Mesendoderm (in vitro differentiated cells): ENCODE results near the gene RXRA.

Experiments
- DNase-seq: peaks from one replicate; pipeline ENCODE4 v3.0.0; 2013
- H2AK5ac ChIP-seq: 2 replicates; pipeline ENCODE4 v1.6.1; 2013; ENCODE audit warnings: low read length, inconsistent platforms
- H2BK120ac ChIP-seq: 2 replicates; pipeline ENCODE4 v1.6.1; 2013; ENCODE audit warnings: low read depth, mild to moderate bottlenecking, low read length, moderate library complexity, mixed read lengths
- H2BK15ac ChIP-seq: replicated peaks from 2 replicates; pipeline ENCODE4 v1.6.1; 2013; ENCODE audit warnings: low read depth, mild to moderate bottlenecking, moderate library complexity
- H2BK5ac ChIP-seq: 2 replicates; pipeline ENCODE4 v1.6.1; 2013; ENCODE audit warnings: low read length, inconsistent platforms
- H3K18ac ChIP-seq: 2 replicates; pipeline ENCODE4 v1.6.1; 2013; ENCODE audit warnings: mild to moderate bottlenecking, low read length, mixed read lengths
- H3K23ac ChIP-seq: one replicate; pipeline ENCODE4 v1.6.1; 2013; ENCODE audit warnings: low read length
- H3K27ac ChIP-seq: 2 replicates; pipeline ENCODE4 v1.5.1; 2013; ENCODE audit warnings: low read depth, mild to moderate bottlenecking, inconsistent platforms, low read length, moderate library complexity
- H3K27me3 ChIP-seq: 2 replicates; pipeline ENCODE4 v1.6.1; 2013; ENCODE audit warnings: low read length, control low read depth, mild to moderate bottlenecking, inconsistent platforms; ENCODE audit not compliant: insufficient read depth, poor library complexity
- H3K36me3 ChIP-seq: 2 replicates; pipeline ENCODE4 v1.6.1; 2013; ENCODE audit warnings: low read length, inconsistent platforms; ENCODE audit not compliant: control insufficient read depth, insufficient read depth
- H3K4ac ChIP-seq: one replicate; pipeline ENCODE4 v1.6.1; 2013; ENCODE audit warnings: low read depth, mild to moderate bottlenecking, low read length, moderate library complexity
- H3K4me1 ChIP-seq: 2 replicates; pipeline ENCODE4 v1.6.1; 2013; ENCODE audit warnings: low read depth, low read length, inconsistent platforms; ENCODE audit not compliant: control insufficient read depth
- H3K4me2 ChIP-seq: 2 replicates; pipeline ENCODE4 v1.6.1; 2013; ENCODE audit warnings: low read length
- H3K4me3 ChIP-seq: 2 replicates; pipeline ENCODE4 v1.5.1; 2013; ENCODE audit warnings: mild to moderate bottlenecking, low read length
- H3K56ac ChIP-seq: one replicate; pipeline ENCODE4 v1.6.1; 2013; ENCODE audit warnings: low read length
- H3K79me1 ChIP-seq: 2 replicates; pipeline ENCODE4 v1.6.1; 2013; ENCODE audit warnings: low read length, inconsistent platforms
- H3K79me2 ChIP-seq: 2 replicates; pipeline ENCODE4 v1.6.1; 2013; ENCODE audit warnings: mild to moderate bottlenecking, low read length; ENCODE audit not compliant: control insufficient read depth, insufficient read depth
- H3K9ac ChIP-seq: 2 replicates; pipeline ENCODE4 v1.6.1; 2013; ENCODE audit warnings: low read length, inconsistent platforms
- H4K5ac ChIP-seq: one replicate; pipeline ENCODE4 v1.6.1; 2013; ENCODE audit warnings: low read length
- H4K8ac ChIP-seq: one replicate; pipeline ENCODE4 v1.6.1; 2013; ENCODE audit warnings: low read depth, mild to moderate bottlenecking, control low read depth, low read length, moderate library complexity
- WGBS: extraction: QIAGEN DNeasy Blood & Tissue Kit; methylation state at CpG from one replicate; pipeline ENCODE4 v1.1.7; 2013; ENCODE audit warnings: low lambda C conversion rate, missing lambda C conversion rate; ENCODE audit not compliant: insufficient coverage; ENCODE audit errors: extremely low coverage; 5-methylcytosine and 5-hydroxymethylcytosine counted together

The RXRA gene

DNA sequence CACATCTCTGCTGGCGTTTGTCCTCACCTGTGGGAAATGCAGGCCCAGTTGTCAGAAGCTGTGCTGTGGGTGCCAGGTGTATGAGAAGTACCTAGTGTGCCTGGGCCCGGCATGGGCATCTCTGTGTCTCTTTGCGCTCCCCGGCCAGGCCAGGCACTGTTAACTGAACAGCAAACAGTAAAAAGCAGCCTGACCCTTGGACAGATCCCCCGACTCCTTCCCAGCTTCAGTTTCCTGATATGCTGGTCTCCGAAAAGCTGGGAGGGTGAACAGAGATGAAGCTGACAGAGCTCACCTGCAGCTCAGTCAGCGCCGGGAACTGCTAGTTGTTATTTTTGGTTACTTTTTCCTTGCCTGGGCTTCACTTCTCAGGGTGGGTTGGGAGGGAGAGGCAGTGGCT lies 28.9 kb downstream of the RXRA start:
- Histone ChIP-seq H2BK5ac (no peak overlapping the region), H3K4me1 (no peaks in the 10 kb centered on the region), H3K27ac (no peak overlapping the region), H2BK15ac (no peak overlapping the region), H3K9ac (no peak overlapping the region), H3K23ac (no peak overlapping the region), H4K5ac (no peak overlapping the region), H3K79me2 (peaks cover 11% of the 10 kb centered on the region), H2BK120ac (no peak overlapping the region), H3K4me2 (no peak overlapping the region), H2AK5ac (no peak overlapping the region), H3K4ac (no peak overlapping the region), H3K36me3 (no peaks in the 10 kb centered on the region), H3K56ac (no peak overlapping the region), H3K18ac (no peak overlapping the region), H3K4me3 (no peak overlapping the region), H4K8ac (no peak overlapping the region), H3K79me1 (peaks cover 20% of the 10 kb centered on the region), H3K27me3 (no peaks in the 10 kb centered on the region)
- no peak for DNase-seq
- no CpG with 5 or more reads among the region's 8 CpGs for WGBS

DNA sequence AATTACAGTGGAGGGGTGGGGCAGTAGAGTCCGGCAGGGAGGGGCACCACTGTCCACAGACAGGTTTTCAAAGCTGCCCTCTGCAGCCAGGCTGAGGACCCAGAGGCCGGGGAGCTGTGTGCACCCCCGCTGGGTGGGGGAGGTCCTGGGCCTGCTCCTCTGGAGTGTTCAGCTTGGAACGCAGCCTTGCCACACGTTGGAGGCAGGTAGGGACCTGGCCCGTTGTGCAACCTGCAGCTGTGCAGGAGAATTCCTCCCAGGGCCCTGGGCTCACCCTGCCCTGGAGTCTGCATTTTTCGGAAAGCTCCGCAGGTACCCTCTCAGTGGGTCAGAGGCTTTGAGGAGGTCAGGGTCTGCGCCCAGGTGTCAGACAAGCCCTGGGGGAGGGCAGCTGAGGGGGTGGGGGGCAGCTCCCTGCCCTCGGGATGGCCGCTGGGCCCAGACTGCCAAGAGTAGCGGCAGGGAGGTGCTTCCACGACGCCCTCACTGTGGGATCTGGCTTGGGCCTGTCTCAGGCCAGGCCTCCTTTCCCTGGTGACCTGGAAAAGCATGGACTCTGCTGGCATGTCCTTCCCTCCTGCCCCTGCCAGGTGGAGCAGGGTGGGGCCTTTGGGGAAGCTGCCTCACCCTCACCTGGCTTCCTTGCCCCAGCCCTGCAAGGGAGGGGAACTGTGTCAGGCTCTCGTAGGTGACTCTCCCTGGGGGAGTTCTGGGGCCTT lies 29.5 kb downstream of the RXRA start:
- no peak overlapping the region for H4K5ac ChIP-seq
- H2BK120ac ChIP-seq, result no peak overlapping the region
- no peak overlapping the region for H3K27ac ChIP-seq
- H2BK15ac ChIP-seq, result no peak overlapping the region
- no peak for DNase-seq
- H4K8ac ChIP-seq, result no peak overlapping the region
- H3K23ac ChIP-seq, result no peak overlapping the region
- H3K27me3 ChIP-seq, result no peaks in the 10 kb centered on the region
- H2AK5ac ChIP-seq, result no peak overlapping the region
- no peaks in the 10 kb centered on the region for H3K36me3 ChIP-seq
- no peak overlapping the region for H3K4ac ChIP-seq
- H3K9ac ChIP-seq, result no peak overlapping the region
- no peak overlapping the region for H2BK5ac ChIP-seq
- peaks cover 11% of the 10 kb centered on the region for H3K79me2 ChIP-seq
- no CpG with 5 or more reads among the region's 15 CpGs for WGBS
- H3K56ac ChIP-seq, result no peak overlapping the region
- H3K4me2 ChIP-seq, result no peak overlapping the region
- no peak overlapping the region for H3K4me3 ChIP-seq
- H3K79me1 ChIP-seq, result peaks cover 18% of the 10 kb centered on the region
- H3K4me1 ChIP-seq, result no peaks in the 10 kb centered on the region
- H3K18ac ChIP-seq, result no peak overlapping the region

DNA sequence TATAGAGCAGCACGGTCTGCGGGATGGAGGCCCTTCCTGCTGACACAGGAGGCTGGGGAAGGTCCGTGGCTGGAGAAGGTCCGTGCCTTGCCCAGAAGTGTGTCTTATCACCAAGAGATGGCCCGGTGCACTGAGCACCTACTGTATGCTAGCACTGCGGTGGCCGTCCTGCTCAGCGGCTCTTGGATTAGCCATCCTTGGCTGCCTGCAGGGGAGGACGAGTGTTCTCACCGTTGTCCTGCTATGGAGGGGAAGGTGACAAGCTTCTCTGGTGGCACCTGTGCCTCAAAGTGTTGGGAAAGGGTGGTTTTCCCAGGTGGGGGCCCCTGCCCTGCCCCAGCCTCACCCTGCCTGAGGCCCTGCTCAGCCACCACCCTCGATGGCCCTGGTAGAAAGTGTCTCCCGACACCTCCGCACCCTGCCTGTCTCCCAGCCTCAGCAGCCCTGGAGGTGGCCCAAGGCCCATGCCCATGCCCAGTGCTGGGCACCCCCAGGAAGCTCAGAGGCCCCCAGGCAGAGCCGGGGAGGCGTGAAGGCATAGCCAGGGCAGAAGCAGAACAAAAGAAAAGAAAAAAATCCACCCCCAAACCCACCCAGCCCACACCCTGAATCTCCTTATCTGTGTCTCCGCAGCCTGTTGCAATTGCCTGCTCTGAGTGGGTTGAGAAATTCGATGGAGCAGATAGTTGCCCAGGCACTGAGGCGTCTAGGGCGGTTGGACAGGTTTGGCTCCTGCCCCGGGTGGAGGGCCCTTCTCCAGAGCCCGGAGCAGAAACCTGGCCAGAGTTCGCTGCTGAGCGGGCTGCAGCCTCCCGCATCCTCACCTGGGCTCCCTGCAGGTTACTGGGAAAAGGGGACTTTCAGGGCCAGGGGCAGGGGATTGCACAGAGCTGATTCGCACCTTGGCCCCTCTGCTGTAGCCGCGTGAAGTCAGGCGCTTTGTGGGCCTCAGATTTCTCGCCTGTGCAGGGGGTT lies 30.5 kb downstream of the RXRA start:
- Histone ChIP-seq H3K9ac (no peak overlapping the region), H3K79me1 (peaks cover 15% of the 10 kb centered on the region), H3K36me3 (no peaks in the 10 kb centered on the region), H4K5ac (no peak overlapping the region), H3K4me3 (no peak overlapping the region), H2BK120ac (no peak overlapping the region), H3K27ac (no peak overlapping the region), H3K56ac (no peak overlapping the region), H3K4ac (no peak overlapping the region), H3K18ac (no peak overlapping the region), H2AK5ac (no peak overlapping the region), H3K4me2 (no peak overlapping the region), H3K79me2 (peaks cover 11% of the 10 kb centered on the region), H3K4me1 (no peaks in the 10 kb centered on the region), H2BK5ac (no peak overlapping the region), H3K23ac (no peak overlapping the region), H4K8ac (no peak overlapping the region), H3K27me3 (no peaks in the 10 kb centered on the region), H2BK15ac (no peak overlapping the region)
- no peak for DNase-seq
- no CpG with 5 or more reads among the region's 29 CpGs for WGBS

DNA sequence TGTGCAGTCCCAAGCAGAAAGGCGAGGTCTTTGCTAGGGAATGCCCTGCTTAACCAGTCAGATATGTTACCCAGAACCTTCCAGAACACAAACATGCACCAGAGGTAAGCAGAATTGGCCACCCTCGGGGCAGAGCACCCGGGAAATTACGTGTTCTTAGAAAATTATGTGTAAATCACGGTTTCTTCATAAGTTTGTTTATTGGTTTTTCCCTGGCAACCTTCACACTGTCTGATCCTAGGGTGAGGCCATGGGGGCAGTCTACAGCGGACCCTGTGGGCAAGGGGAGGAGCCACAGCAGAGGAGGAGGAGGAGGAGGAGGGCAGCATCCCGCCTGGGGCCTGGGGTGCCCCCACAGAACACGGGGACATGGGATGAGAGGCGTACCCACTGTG lies 31.4 kb downstream of the RXRA start:
- H3K36me3 ChIP-seq, result no peaks in the 10 kb centered on the region
- H3K4ac ChIP-seq, result no peak overlapping the region
- no peaks in the 10 kb centered on the region for H3K4me1 ChIP-seq
- no CpG with 5 or more reads among the region's 9 CpGs for WGBS
- H3K79me1 ChIP-seq, result peaks cover 14% of the 10 kb centered on the region
- H3K18ac ChIP-seq, result no peak overlapping the region
- H2BK15ac ChIP-seq, result no peak overlapping the region
- H3K27ac ChIP-seq, result no peak overlapping the region
- no peak overlapping the region for H2AK5ac ChIP-seq
- H2BK120ac ChIP-seq, result no peak overlapping the region
- H3K27me3 ChIP-seq, result no peaks in the 10 kb centered on the region
- H3K4me2 ChIP-seq, result no peak overlapping the region
- no peak overlapping the region for H3K23ac ChIP-seq
- H3K9ac ChIP-seq, result no peak overlapping the region
- no peak for DNase-seq
- H4K8ac ChIP-seq, result no peak overlapping the region
- H2BK5ac ChIP-seq, result no peak overlapping the region
- no peak overlapping the region for H3K4me3 ChIP-seq
- H3K79me2 ChIP-seq, result peaks cover 11% of the 10 kb centered on the region
- no peak overlapping the region for H3K56ac ChIP-seq
- no peak overlapping the region for H4K5ac ChIP-seq

DNA sequence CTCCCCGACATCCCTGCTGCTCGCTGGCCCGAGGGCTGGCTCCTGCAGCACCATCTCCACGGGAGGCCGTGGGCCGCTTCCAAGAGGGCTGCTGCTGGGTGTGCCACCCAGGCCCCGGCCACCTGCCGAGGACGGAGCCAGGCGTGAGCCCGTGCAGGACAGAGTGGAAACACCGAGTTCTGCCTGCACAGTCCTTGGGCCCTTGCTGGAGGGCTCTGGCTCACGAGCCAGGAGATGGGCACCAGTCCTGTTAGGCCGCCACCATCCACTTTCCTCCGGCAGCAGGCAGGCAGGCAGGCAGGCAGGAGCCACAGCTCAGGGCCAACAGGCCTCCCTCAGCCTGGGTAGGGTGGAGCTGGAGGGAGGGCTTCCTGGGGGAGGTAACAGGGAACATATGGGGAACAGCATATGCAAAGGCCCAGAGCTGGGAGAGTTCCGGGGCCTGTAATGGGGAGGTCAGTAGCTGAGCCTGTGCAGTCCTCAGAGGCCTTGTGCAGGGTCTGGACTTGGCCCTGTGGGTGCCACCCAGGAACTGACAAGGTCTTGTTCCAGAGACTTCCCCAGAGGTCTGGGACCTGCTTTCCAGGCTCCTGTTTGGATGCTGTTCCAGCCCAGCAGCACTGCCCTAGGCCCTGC lies 31.9 kb downstream of the RXRA start:
- Histone ChIP-seq H2BK120ac (no peak overlapping the region), H2AK5ac (no peak overlapping the region), H4K8ac (no peak overlapping the region), H2BK15ac (no peak overlapping the region), H3K56ac (no peak overlapping the region), H3K79me2 (peaks cover 11% of the 10 kb centered on the region), H3K27ac (no peak overlapping the region), H3K36me3 (no peaks in the 10 kb centered on the region), H4K5ac (no peak overlapping the region), H3K4me2 (no peak overlapping the region), H2BK5ac (no peak overlapping the region), H3K27me3 (no peaks in the 10 kb centered on the region), H3K4me1 (no peaks in the 10 kb centered on the region), H3K4me3 (no peak overlapping the region), H3K18ac (no peak overlapping the region), H3K9ac (no peak overlapping the region), H3K23ac (no peak overlapping the region), H3K4ac (no peak overlapping the region), H3K79me1 (peaks cover 14% of the 10 kb centered on the region)
- no peak for DNase-seq
- no CpG with 5 or more reads among the region's 16 CpGs for WGBS
